K562 (cell line): ENCODE results near the gene ZBTB20.

Experiments
- FOXM1 ChIP-seq, 2 experiments: fragments of 450-650 bp in 1 of 2; sonication (generic) in 1 of 2; formaldehyde crosslinking in 1 of 2; IDR thresholded peaks; 2 replicates each; pipeline versions ENCODE4 v1.6.1 to v1.9.0; 2017 to 2022; ENCODE audit warnings: low read depth in 2 of 2, mild to moderate bottlenecking in 2 of 2, missing genetic modification reagents in 1 of 2, moderate library complexity in 1 of 2
- POLR2A ChIP-seq: fragments of 450-650 bp; conservative IDR thresholded peaks from 2 replicates; pipeline ENCODE4 v1.6.1; 2016
- PRPF4 ChIP-seq: fragments of 200-400 bp; formaldehyde crosslinking; IDR thresholded peaks from one replicate; pipeline ENCODE4 v1.6.1; 2017; ENCODE audit warnings: low read length, low read depth, mild to moderate bottlenecking; ENCODE audit not compliant: insufficient read depth, poor library complexity, severe bottlenecking
- ZNF24 ChIP-seq: fragments of 450-650 bp; IDR thresholded peaks from 2 replicates; pipeline ENCODE4 v1.6.1; 2016
- TF ChIP-seq, protein P1 (sequence below): fragments of 450-650 bp; IDR thresholded peaks from 2 replicates; pipeline ENCODE4 v1.6.1; 2016; ENCODE audit warnings: low read depth

DNA sequence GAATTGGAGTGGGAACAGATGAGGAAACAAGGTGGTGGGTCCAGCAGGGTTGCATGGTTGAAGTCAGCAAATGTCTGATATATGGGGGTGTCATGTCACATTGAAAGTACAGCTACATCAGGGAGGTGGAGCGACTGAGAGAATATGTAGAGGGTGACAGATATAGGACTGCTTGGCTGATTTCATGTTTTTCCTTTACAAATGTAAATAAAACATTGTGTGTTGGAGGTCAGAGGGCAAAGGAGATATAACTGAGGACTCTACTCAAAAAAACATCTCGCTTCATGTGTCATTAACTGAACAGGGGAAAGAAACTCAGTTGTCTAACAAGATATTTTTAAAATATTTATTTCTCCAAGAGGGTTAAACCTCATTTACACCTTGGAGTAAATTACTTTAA lies 675.6 kb downstream of the ZBTB20 start:
- no peak for TF ChIP-seq POLR2A
- no peak for TF ChIP-seq FOXM1 (IDR thresholded peaks at IDR 0.05; ENCODE audit: low read depth)
- no peak for TF ChIP-seq FOXM1 (CRISPR knock-in tag; IDR thresholded peaks at IDR 0.05; ENCODE audit: low read depth)
- TF ChIP-seq, protein P1, sequence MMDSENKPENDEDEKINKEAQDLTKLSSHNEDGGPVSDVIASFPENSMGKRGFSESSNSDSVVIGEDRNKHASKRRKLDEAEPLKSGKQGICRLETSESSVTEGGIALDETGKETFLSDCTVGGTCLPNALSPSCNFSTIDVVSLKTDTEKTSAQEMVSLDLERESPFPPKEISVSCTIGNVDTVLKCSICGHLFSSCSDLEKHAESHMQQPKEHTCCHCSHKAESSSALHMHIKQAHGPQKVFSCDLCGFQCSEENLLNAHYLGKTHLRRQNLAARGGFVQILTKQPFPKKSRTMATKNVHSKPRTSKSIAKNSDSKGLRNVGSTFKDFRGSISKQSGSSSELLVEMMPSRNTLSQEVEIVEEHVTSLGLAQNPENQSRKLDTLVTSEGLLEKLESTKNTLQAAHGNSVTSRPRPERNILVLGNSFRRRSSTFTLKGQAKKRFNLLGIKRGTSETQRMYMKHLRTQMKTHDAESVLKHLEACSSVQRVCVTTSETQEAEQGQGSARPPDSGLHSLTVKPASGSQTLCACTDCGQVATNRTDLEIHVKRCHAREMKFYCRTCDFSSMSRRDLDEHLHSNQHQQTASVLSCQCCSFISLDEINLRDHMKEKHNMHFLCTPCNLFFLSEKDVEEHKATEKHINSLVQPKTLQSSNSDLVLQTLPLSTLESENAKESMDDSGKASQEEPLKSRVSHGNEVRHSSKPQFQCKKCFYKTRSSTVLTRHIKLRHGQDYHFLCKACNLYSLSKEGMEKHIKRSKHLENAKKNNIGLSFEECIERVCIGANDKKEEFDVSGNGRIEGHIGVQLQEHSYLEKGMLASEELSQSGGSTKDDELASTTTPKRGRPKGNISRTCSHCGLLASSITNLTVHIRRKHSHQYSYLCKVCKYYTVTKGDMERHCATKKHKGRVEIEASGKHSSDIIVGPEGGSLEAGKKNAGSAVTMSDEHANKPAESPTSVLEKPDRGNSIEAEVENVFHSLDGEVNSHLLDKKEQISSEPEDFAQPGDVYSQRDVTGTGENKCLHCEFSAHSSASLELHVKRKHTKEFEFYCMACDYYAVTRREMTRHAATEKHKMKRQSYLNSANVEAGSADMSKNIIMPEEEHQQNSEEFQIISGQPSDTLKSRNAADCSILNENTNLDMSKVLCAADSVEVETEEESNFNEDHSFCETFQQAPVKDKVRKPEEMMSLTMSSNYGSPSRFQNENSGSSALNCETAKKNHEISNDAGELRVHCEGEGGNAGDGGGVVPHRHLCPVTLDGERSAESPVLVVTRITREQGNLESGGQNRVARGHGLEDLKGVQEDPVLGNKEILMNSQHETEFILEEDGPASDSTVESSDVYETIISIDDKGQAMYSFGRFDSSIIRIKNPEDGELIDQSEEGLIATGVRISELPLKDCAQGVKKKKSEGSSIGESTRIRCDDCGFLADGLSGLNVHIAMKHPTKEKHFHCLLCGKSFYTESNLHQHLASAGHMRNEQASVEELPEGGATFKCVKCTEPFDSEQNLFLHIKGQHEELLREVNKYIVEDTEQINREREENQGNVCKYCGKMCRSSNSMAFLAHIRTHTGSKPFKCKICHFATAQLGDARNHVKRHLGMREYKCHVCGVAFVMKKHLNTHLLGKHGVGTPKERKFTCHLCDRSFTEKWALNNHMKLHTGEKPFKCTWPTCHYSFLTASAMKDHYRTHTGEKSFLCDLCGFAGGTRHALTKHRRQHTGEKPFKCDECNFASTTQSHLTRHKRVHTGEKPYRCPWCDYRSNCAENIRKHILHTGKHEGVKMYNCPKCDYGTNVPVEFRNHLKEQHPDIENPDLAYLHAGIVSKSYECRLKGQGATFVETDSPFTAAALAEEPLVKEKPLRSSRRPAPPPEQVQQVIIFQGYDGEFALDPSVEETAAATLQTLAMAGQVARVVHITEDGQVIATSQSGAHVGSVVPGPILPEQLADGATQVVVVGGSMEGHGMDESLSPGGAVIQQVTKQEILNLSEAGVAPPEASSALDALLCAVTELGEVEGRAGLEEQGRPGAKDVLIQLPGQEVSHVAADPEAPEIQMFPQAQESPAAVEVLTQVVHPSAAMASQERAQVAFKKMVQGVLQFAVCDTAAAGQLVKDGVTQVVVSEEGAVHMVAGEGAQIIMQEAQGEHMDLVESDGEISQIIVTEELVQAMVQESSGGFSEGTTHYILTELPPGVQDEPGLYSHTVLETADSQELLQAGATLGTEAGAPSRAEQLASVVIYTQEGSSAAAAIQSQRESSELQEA = no peak
- no peak for TF ChIP-seq ZNF24
- TF ChIP-seq PRPF4 = no peak
